ENCODE data around the gene CCNY.

GRCh38 chr10:35396560-35397434 is 60.5 kb downstream of the CCNY start:
- TF ChIP-seq CTCF (conservative IDR thresholded peaks at IDR 0.05 in 1 of 2, IDR thresholded peaks at IDR 0.05 in 1 of 2; ENCODE audit: extremely low read depth in 1 of 2, insufficient read depth in 1 of 2, low read depth in 1 of 2, low read length in 2 of 2) (no peak), EZH2 (IDR thresholded peaks at IDR 0.05; ENCODE audit: borderline replicate concordance, low read length) (no peak)

All from mammary epithelial cell (primary cell).